ENCODE results near the gene C1QTNF2.

- TF ChIP-seq YY1 (IDR thresholded peaks at IDR 0.05; ENCODE audit: low read depth) (no peak), NFIC (IDR thresholded peaks at IDR 0.05) (no peak), ZBTB7A (IDR thresholded peaks at IDR 0.05; ENCODE audit: low read depth) (no peak), TAF1 (IDR thresholded peaks at IDR 0.05; ENCODE audit: low read depth) (no peak), EP300 (IDR thresholded peaks at IDR 0.05; ENCODE audit: borderline replicate concordance) (no peak), MAX (IDR thresholded peaks at IDR 0.05) (no peak), TCF12 (IDR thresholded peaks at IDR 0.05; ENCODE audit: low read depth) (no peak), EGR1 (IDR thresholded peaks at IDR 0.05) (no peak), TEAD4 (IDR thresholded peaks at IDR 0.05) (no peak), REST (IDR thresholded peaks at IDR 0.05; ENCODE audit: low read depth) (no peak), CEBPB (IDR thresholded peaks at IDR 0.05) (no peak)
These were observed 13.7 kb downstream of the C1QTNF2 start for GRCh38 chr5:160356550-160357347.
